K562 (cell line): ENCODE measurements around the gene HOXC4.

Experiments used
- ELF4 ChIP-seq: fragments of 450-650 bp; formaldehyde crosslinking; IDR thresholded peaks from 2 replicates; pipeline ENCODE4 v1.4.0; 2022; ENCODE audit warnings: missing genetic modification characterization
- GABPA ChIP-seq: fragments of 200-800 bp; sonication (Bioruptor generic); conservative IDR thresholded peaks from 2 replicates; pipeline ENCODE4 v1.6.1; 2016; ENCODE audit warnings: low read depth, missing genetic modification characterization, missing compliant biosample characterization
- PML ChIP-seq: IDR thresholded peaks from 2 replicates; pipeline ENCODE4 v1.6.1; 2012; ENCODE audit warnings: low read length, inconsistent platforms
- TF ChIP-seq, protein P1 (sequence below): sonication (generic); formaldehyde crosslinking; IDR thresholded peaks from 2 replicates; pipeline ENCODE4 v1.9.0; 2022; ENCODE audit warnings: mild to moderate bottlenecking, missing genetic modification reagents
- TF ChIP-seq, protein P2 (sequence below), 3 experiments: IDR thresholded peaks in 2 of 3; conservative IDR thresholded peaks in 1 of 3; 2 replicates each; pipeline ENCODE4 v1.5.1; 2011 to 2012; ENCODE audit warnings: low read length in 3 of 3, mild to moderate bottlenecking in 3 of 3, control low read depth in 2 of 3, improper control_type of control experiment in 1 of 3, inconsistent platforms in 1 of 3, low read depth in 1 of 3, mixed read lengths in 1 of 3, moderate library complexity in 1 of 3; ENCODE audit not compliant: insufficient read depth in 2 of 3

DNA sequence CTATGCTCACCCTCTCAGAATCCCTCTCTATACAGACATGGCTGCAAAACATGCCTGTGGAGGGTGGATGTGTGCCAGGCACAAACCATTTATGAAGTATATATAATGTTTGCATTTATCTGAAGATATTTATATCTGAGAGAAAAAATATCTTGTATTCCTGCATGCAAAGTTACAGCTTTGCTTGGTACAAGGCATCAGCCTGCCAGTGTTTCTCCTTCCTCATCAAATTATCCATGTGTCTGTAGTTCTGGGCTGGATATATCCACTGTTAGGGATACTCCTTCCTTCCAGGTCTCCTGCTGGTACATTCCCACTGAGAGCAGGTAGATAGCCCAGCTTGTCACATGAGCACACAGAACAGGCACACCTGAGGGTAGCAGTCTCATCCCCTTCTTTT is 12.0 kb downstream of the HOXC4 start:
- TF ChIP-seq, protein P1, sequence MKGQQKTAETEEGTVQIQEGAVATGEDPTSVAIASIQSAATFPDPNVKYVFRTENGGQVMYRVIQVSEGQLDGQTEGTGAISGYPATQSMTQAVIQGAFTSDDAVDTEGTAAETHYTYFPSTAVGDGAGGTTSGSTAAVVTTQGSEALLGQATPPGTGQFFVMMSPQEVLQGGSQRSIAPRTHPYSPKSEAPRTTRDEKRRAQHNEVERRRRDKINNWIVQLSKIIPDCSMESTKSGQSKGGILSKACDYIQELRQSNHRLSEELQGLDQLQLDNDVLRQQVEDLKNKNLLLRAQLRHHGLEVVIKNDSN (CRISPR knock-in tag), result no peak
- TF ChIP-seq, protein P2, sequence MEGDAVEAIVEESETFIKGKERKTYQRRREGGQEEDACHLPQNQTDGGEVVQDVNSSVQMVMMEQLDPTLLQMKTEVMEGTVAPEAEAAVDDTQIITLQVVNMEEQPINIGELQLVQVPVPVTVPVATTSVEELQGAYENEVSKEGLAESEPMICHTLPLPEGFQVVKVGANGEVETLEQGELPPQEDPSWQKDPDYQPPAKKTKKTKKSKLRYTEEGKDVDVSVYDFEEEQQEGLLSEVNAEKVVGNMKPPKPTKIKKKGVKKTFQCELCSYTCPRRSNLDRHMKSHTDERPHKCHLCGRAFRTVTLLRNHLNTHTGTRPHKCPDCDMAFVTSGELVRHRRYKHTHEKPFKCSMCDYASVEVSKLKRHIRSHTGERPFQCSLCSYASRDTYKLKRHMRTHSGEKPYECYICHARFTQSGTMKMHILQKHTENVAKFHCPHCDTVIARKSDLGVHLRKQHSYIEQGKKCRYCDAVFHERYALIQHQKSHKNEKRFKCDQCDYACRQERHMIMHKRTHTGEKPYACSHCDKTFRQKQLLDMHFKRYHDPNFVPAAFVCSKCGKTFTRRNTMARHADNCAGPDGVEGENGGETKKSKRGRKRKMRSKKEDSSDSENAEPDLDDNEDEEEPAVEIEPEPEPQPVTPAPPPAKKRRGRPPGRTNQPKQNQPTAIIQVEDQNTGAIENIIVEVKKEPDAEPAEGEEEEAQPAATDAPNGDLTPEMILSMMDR (IDR thresholded peaks at IDR 0.05 in 2 of 3, conservative IDR thresholded peaks at IDR 0.05 in 1 of 3; ENCODE audit: insufficient read depth in 2 of 3, low read depth in 1 of 3, low read length in 3 of 3), result no peak
- no peak for TF ChIP-seq GABPA (tag)
- no peak for TF ChIP-seq ELF4
- no peak for TF ChIP-seq PML
